GM23338 (cell line): Measurements from ENCODE around the gene BNC2. TPM values are rescaled to one million over a fixed set of nuclear protein-coding genes. Genes with fewer than 3 reads are reported as not detected.

Source experiments
- ATAC-seq: fragments of 200-7000 bp; cut with Tn5 transposase; 3 replicates; pipeline ENCODE4 v1.9.1; 2020
- DNase-seq: peaks from one replicate; pipeline ENCODE4 v3.0.0-alpha.2; 2015; ENCODE audit warnings: low spot score
- H2AFZ ChIP-seq: fragments of 200-600 bp; sonication (generic); 2 replicates; pipeline ENCODE4 v1.8.0; 2016; ENCODE audit warnings: antibody characterized with exemption, mild to moderate bottlenecking, moderate library complexity
- H3F3A ChIP-seq: fragments of 200-600 bp; sonication (generic); replicated peaks from 2 replicates; pipeline ENCODE4 v1.8.0; 2017; ENCODE audit warnings: antibody characterized with exemption, mixed run types, low read depth
- H3K27ac ChIP-seq: fragments of 200-600 bp; sonication (generic); 2 replicates; pipeline ENCODE4 v1.6.1; 2016; ENCODE audit warnings: low read depth
- H3K27me3 ChIP-seq: fragments of 200-600 bp; sonication (generic); 2 replicates; pipeline ENCODE4 v1.8.0; 2016; ENCODE audit warnings: mild to moderate bottlenecking, mixed run types, moderate library complexity; ENCODE audit not compliant: insufficient read depth
- H3K36me3 ChIP-seq: fragments of 200-600 bp; sonication (generic); 2 replicates; pipeline ENCODE4 v1.8.0; 2016; ENCODE audit warnings: mild to moderate bottlenecking; ENCODE audit not compliant: insufficient read depth
- H3K4me1 ChIP-seq: fragments of 200-600 bp; sonication (generic); 2 replicates; pipeline ENCODE4 v1.8.0; 2016; ENCODE audit warnings: mild to moderate bottlenecking, moderate library complexity; ENCODE audit not compliant: insufficient read depth
- H3K4me2 ChIP-seq: fragments of 200-600 bp; sonication (generic); 2 replicates; pipeline ENCODE4 v1.7.1; 2017; ENCODE audit warnings: mixed run types
- H3K4me3 ChIP-seq: fragments of 200-600 bp; sonication (generic); 2 replicates; pipeline ENCODE4 v1.6.1; 2016; ENCODE audit warnings: mixed run types
- H3K79me2 ChIP-seq: fragments of 200-600 bp; sonication (generic); replicated peaks from 2 replicates; pipeline ENCODE4 v1.8.0; 2017; ENCODE audit warnings: mild to moderate bottlenecking; ENCODE audit not compliant: insufficient read depth
- H3K9me2 ChIP-seq: fragments of 200-600 bp; sonication (generic); 2 replicates; pipeline ENCODE4 v1.8.0; 2017; ENCODE audit not compliant: insufficient read depth
- H4K20me1 ChIP-seq: fragments of 200-600 bp; sonication (generic); replicated peaks from 2 replicates; pipeline ENCODE4 v1.8.0; 2017; ENCODE audit warnings: mild to moderate bottlenecking; ENCODE audit not compliant: insufficient read depth
- H3K27ac Mint-ChIP-seq: 2 replicates; pipeline ENCODE4 v1.8.0; 2020; ENCODE audit warnings: inconsistent platforms, mild to moderate bottlenecking, moderate library complexity, mixed read lengths
- H3K27me3 Mint-ChIP-seq: 3 replicates; pipeline ENCODE4 v1.8.0; 2022; ENCODE audit warnings: low read depth, mild to moderate bottlenecking, moderate library complexity, mixed read lengths, inconsistent platforms; ENCODE audit not compliant: insufficient read depth, poor library complexity
- H3K36me3 Mint-ChIP-seq: 3 replicates; pipeline ENCODE4 v1.8.0; 2021; ENCODE audit warnings: low read depth, mild to moderate bottlenecking, inconsistent platforms, moderate library complexity, mixed read lengths
- H3K4me1 Mint-ChIP-seq: 3 replicates; pipeline ENCODE4 v1.8.0; 2020; ENCODE audit warnings: mild to moderate bottlenecking, inconsistent platforms, mixed read lengths
- H3K4me3 Mint-ChIP-seq: 3 replicates; pipeline ENCODE4 v1.8.0; 2021; ENCODE audit warnings: moderate library complexity, mild to moderate bottlenecking, inconsistent platforms, mixed read lengths
- H3K9me3 Mint-ChIP-seq: 3 replicates; pipeline ENCODE4 v1.8.0; 2020; ENCODE audit warnings: moderate library complexity, mild to moderate bottlenecking, inconsistent platforms, mixed read lengths
- CREB1 ChIP-seq: fragments of 250-450 bp; sonication (Bioruptor Pico); IDR thresholded peaks from 2 replicates; pipeline ENCODE4 v1.5.0; 2020; ENCODE audit warnings: low read depth, mild to moderate bottlenecking, moderate library complexity
- CTCF ChIP-seq, 2 experiments: fragments of 200-600 bp in 1 of 2; sonication (generic) in 1 of 2; conservative IDR thresholded peaks; 2 replicates each; pipeline versions ENCODE4 v1.5.1 to v1.6.1; 2016 to 2017; ENCODE audit warnings: antibody characterized with exemption in 2 of 2, low read depth in 2 of 2, mild to moderate bottlenecking in 2 of 2, moderate library complexity in 1 of 2
- EZH2 ChIP-seq: fragments of 200-600 bp; sonication (generic); IDR thresholded peaks from one replicate; pipeline ENCODE4 v1.8.0; 2017; ENCODE audit warnings: antibody characterized with exemption, mild to moderate bottlenecking, low read depth; ENCODE audit not compliant: unreplicated experiment
- EZH2phosphoT487 ChIP-seq: fragments of 200-600 bp; sonication (generic); IDR thresholded peaks from one replicate; pipeline ENCODE4 v1.8.1; 2018; ENCODE audit warnings: antibody characterized with exemption; ENCODE audit not compliant: unreplicated experiment
- JUNB ChIP-seq: IDR thresholded peaks from one replicate; pipeline ENCODE4 v1.6.1; 2016; ENCODE audit warnings: antibody characterized with exemption; ENCODE audit not compliant: unreplicated experiment
- NANOG ChIP-seq: IDR thresholded peaks from 2 replicates; pipeline ENCODE4 v1.6.1; 2016; ENCODE audit warnings: antibody characterized with exemption, borderline replicate concordance
- REST ChIP-seq: IDR thresholded peaks from one replicate; pipeline ENCODE4 v1.6.1; 2018; ENCODE audit warnings: antibody characterized with exemption; ENCODE audit not compliant: unreplicated experiment
- ZNF114 ChIP-seq: fragments of 250-450 bp; sonication (Bioruptor Pico); IDR thresholded peaks from 2 replicates; pipeline ENCODE4 v1.5.0; 2020; ENCODE audit warnings: mild to moderate bottlenecking, moderate library complexity
- ZNF331 ChIP-seq: fragments of 250-450 bp; sonication (Bioruptor Pico); IDR thresholded peaks from 2 replicates; pipeline ENCODE4 v1.5.0; 2020; ENCODE audit warnings: low read depth, mild to moderate bottlenecking, moderate library complexity
- ZNF462 ChIP-seq: fragments of 250-450 bp; sonication (Bioruptor Pico); IDR thresholded peaks from 2 replicates; pipeline ENCODE4 v1.5.0; 2020; ENCODE audit warnings: mild to moderate bottlenecking, moderate library complexity
- polyA plus RNA-seq: library from polyadenylated mRNA; unstranded; fragments of >200 nt; fragmentation: Nextera tagmentation; extraction: Ambion mirVana; gene quantifications from 2 replicates; pipeline ENCODE4 v1.2.1, GENCODE V29; 2016
- total RNA-seq: library from RNA; depleted of rRNA; stranded (reverse); fragments of >200 nt; shearing (Covaris generic); gene quantifications from 2 replicates; pipeline ENCODE4 v1.2.3, GENCODE V29; 2014

The BNC2 gene
- total and polyA plus RNA-seq, 2 experiments from 2014 or later = 12.7 to 13.2 TPM

GRCh38 chr9:16833296-16833835 is 37.1 kb downstream of the BNC2 start (continued):
- no peak for TF ChIP-seq REST
- TF ChIP-seq ZNF331 (CRISPR knock-in tag) = no peak
- no peak for TF ChIP-seq ZNF114 (CRISPR knock-in tag)
- TF ChIP-seq EZH2phosphoT487 = no peak
- no peak for TF ChIP-seq CREB1 (CRISPR knock-in tag)
- no peak for TF ChIP-seq CTCF (conservative IDR thresholded peaks at IDR 0.05; ENCODE audit: low read depth in 2 of 2)
- TF ChIP-seq NANOG = no peak
- no peak for TF ChIP-seq EZH2
- no peak for TF ChIP-seq JUNB

- Mint-ChIP-seq H3K36me3 (no peaks in the 10 kb centered on the region; the same call in 2 of the 3 replicates), H3K4me1 (peaks cover 47% of the 10 kb centered on the region), H3K27ac (no peak overlapping the region), H3K9me3 (no peaks in the 10 kb centered on the region), H3K4me3 (no peak overlapping the region), H3K27me3 (no peaks in the 10 kb centered on the region)
- Histone ChIP-seq H3K27me3 (no peaks in the 10 kb centered on the region), H3F3A (no peaks in the 10 kb centered on the region), H3K36me3 (no peaks in the 10 kb centered on the region), H3K4me1 (peaks cover 30% of the 10 kb centered on the region), H3K27ac (no peak overlapping the region), H4K20me1 (no peaks in the 10 kb centered on the region), H2AFZ (no peak overlapping the region), H3K79me2 (peaks cover 66% of the 10 kb centered on the region), H3K4me2 (no peak overlapping the region), H3K9me2 (no peaks in the 10 kb centered on the region), H3K4me3 (no peak overlapping the region)
- DNase-seq (no peak), ATAC-seq (no peak)
- TF ChIP-seq ZNF462 (no peak), NANOG (no peak), ZNF331 (CRISPR knock-in tag) (no peak), JUNB (no peak), EZH2phosphoT487 (no peak)
Measured at GRCh38 chr9:16832101-16832500, 38.4 kb downstream of the BNC2 start.
